Measurements from ENCODE around the gene RGCC. TPM values are rescaled to one million over a fixed set of nuclear protein-coding genes. Genes with fewer than 3 reads are reported as not detected.

The RGCC gene
- total and polyA plus RNA-seq, 7 experiments from 2014 or later: 45.9 to 402 (median 197) TPM

DNA sequence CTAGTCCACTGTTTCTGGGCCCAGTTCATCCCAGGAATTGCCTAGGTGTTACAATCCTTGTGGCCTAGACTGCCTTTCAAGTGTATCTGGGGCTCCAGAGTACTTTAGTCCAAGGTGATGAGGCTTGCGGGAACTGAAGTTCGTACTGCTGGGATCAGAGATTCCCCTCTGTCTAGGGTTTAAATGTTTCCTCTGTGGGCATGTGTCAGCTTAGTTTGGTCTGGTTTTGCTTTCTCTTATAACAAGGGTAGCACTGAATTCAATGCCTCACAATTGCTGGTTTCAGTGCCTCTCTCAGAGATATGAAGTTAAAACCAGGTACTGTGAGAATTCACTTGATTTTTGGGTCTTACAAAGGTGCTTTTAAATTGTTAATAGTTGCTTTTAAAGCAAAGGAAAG lies 30.8 kb downstream of the RGCC start:
- Histone ChIP-seq H3K27me3 (ENCODE audit: control insufficient read depth in 2 of 2, insufficient read depth in 2 of 2, low read length in 2 of 2) (no peaks in the 10 kb centered on the region), H3K27ac (ENCODE audit: low read depth, low read length) (peak overlapping the region; percentile 69), H3K9me3 (ENCODE audit: control insufficient read depth in 2 of 3, low read length in 3 of 3) (no peaks in the 10 kb centered on the region), H3K36me3 (ENCODE audit: control insufficient read depth in 2 of 3, insufficient read depth in 3 of 3, low read length in 3 of 3) (no peaks in the 10 kb centered on the region), H3K4me3 (ENCODE audit: low read length) (peak overlapping the region; percentile 24), H3K4me1 (ENCODE audit: control insufficient read depth in 2 of 2, insufficient read depth in 2 of 2, low read length in 2 of 2) (peaks cover 15 to 40% of the 10 kb centered on the region in 2 donors)
- ATAC-seq: peak; percentile 42
- Mint-ChIP-seq H3K36me3 (peaks cover 9 to 27% (median 24%) of the 10 kb centered on the region in 5 donors), H3K4me3 (peak overlapping the region; percentile 75 to 89 (median 82)), H3K27me3 (no peaks in the 10 kb centered on the region), H3K27ac (peak overlapping the region; percentile 87 to 99 (median 94)), H3K9me3 (peaks cover 7 to 41% (median 16%) of the 10 kb centered on the region in 11 donors), H3K4me1 (peaks cover 28 to 65% (median 61%) of the 10 kb centered on the region in 7 donors)
- CTCF ChIA-PET: interaction anchor here (0.8 to 2.5 kb wide), 3 partner anchors 17 to 38 kb away, joined by 3 to 9 read pairs (median 8); no protein-coding TSS in a partner anchor
- intact Hi-C loops (cut with micrococcal nuclease): loop anchor here in 1 of 2 donors (1.0 kb wide), 2 partner anchors 14 to 23 kb away; no protein-coding TSS in a partner anchor
- POLR2A ChIA-PET: interaction anchor here (0.8 to 16.2 kb wide), 8 partner anchors 9 to 120 kb away, joined by 3 to 284 read pairs (median 4); no protein-coding TSS in a partner anchor
- peak in 5 of 9 donors; percentile 34 to 54 (median 49) for DNase-seq

DNA sequence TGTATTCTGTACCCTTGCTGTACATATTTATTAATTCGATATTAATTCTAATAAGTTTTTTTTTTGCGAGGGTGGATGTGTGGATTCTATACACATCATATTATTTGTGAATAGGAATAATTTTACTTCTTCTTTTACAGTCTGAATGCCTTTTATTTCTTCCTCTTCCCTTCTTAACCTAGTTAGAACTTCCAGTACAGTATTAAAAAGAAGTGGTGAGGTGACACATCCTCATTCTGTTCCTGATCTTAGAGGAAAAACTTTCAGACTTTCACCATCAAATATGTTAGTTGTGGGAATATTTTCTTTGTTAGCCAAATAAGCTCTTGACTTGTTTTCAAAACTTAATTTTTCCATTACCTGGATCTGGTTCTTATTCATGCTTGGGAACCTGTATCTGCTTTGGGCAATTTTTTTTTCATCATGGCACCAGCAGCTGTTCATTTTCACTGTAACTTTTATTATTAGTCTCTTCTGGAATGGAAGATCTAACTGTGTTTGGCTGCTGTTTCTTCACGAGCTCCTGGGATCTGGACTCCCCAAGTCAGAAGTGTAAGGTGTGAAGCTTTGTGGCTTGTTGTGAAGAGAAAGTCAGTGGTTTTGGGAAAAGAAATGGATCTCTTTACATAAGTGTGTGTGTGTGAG lies 33.1 kb downstream of the RGCC start:
- no peaks in the 10 kb centered on the region for H3K9me3 ChIP-seq (ENCODE audit: control insufficient read depth in 2 of 3, low read length in 3 of 3)
- H3K4me3 ChIP-seq (ENCODE audit: low read length): no peak overlapping the region
- ATAC-seq: no peak
- intact Hi-C loops (cut with micrococcal nuclease): no loop called here
- H3K9me3 Mint-ChIP-seq: peaks cover 5 to 19% (median 11%) of the 10 kb centered on the region in 11 donors
- H3K36me3 Mint-ChIP-seq: peaks cover 12 to 24% (median 19%) of the 10 kb centered on the region in 5 donors
- H3K36me3 ChIP-seq (ENCODE audit: control insufficient read depth in 2 of 3, insufficient read depth in 3 of 3, low read length in 3 of 3): no peaks in the 10 kb centered on the region
- ChIA-PET POLR2A (interaction anchor here (0.6 to 16.2 kb wide), 5 partner anchors 11 to 171 kb away, joined by 4 to 284 read pairs (median 22); partner anchors contain the start of gene RGCC), CTCF (interaction anchor here (0.6 to 2.9 kb wide), 3 partner anchors 27 to 352 kb away, joined by 3 to 21 read pairs (median 3); no protein-coding TSS in a partner anchor)
- peaks cover 24 to 63% of the 10 kb centered on the region in 2 donors for H3K4me1 ChIP-seq (ENCODE audit: control insufficient read depth in 2 of 2, insufficient read depth in 2 of 2, low read length in 2 of 2)
- H3K4me3 Mint-ChIP-seq: peak overlapping the region; percentile 9 to 91 (median 47)
- H3K4me1 Mint-ChIP-seq: peaks cover 47 to 89% (median 85%) of the 10 kb centered on the region in 7 donors
- no peak for DNase-seq
- H3K27ac ChIP-seq (ENCODE audit: low read depth, low read length): peak overlapping the region; percentile 20
- no peaks in the 10 kb centered on the region for H3K27me3 Mint-ChIP-seq
- H3K27ac Mint-ChIP-seq: peak overlapping the region; percentile 72 to 100 (median 99)
- H3K27me3 ChIP-seq (ENCODE audit: control insufficient read depth in 2 of 2, insufficient read depth in 2 of 2, low read length in 2 of 2): no peaks in the 10 kb centered on the region

DNA sequence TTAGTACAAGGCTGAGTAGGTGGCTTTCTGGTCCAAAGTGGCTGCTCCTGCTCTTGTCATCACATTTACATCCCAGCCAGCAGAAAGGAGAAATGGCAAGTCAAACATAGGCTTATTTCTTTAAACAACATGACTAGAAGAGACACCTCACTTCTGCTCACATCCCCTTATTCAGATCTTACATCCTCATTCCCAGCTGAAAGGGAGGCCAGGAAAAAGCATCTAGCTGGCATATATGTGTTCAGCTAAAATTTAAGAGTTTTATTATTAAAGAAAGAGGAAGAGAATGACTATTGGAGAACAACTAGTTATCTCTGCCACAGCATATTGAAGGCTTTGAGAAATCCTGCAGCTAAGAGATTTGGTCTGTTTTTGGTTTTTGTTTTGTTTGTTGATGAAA lies 34.1 kb downstream of the RGCC start:
- no peaks in the 10 kb centered on the region for H3K27me3 Mint-ChIP-seq
- peaks cover 2 to 17% (median 9%) of the 10 kb centered on the region in 5 donors for H3K36me3 Mint-ChIP-seq
- no peak for DNase-seq
- Histone ChIP-seq H3K36me3 (ENCODE audit: control insufficient read depth in 2 of 3, insufficient read depth in 3 of 3, low read length in 3 of 3) (no peaks in the 10 kb centered on the region), H3K9me3 (ENCODE audit: control insufficient read depth in 2 of 3, low read length in 3 of 3) (no peaks in the 10 kb centered on the region), H3K4me3 (ENCODE audit: low read length) (no peak overlapping the region), H3K27ac (ENCODE audit: low read depth, low read length) (peak overlapping the region; percentile 76), H3K4me1 (ENCODE audit: control insufficient read depth in 2 of 2, insufficient read depth in 2 of 2, low read length in 2 of 2) (peaks cover 24 to 72% of the 10 kb centered on the region in 2 donors), H3K27me3 (ENCODE audit: control insufficient read depth in 2 of 2, insufficient read depth in 2 of 2, low read length in 2 of 2) (no peaks in the 10 kb centered on the region)
- intact Hi-C loops (cut with micrococcal nuclease): no loop called here
- peaks cover 52 to 97% (median 90%) of the 10 kb centered on the region in 7 donors for H3K4me1 Mint-ChIP-seq
- ATAC-seq: no peak
- CTCF ChIA-PET: interaction anchor here (0.7 to 2.9 kb wide), 6 partner anchors 11 to 1610 kb away, joined by 3 to 21 read pairs (median 4); no protein-coding TSS in a partner anchor
- POLR2A ChIA-PET: interaction anchor here (0.6 to 16.2 kb wide), 7 partner anchors 8 to 364 kb away, joined by 3 to 284 read pairs (median 14); partner anchors contain the start of gene RGCC
- H3K4me3 Mint-ChIP-seq: peak overlapping the region in 8 of 10 donors; percentile 71 to 91 (median 80)
- peak overlapping the region; percentile 96 to 100 (median 99) for H3K27ac Mint-ChIP-seq
- peaks cover 0 to 9% (median 2%) of the 10 kb centered on the region in 11 donors for H3K9me3 Mint-ChIP-seq

DNA sequence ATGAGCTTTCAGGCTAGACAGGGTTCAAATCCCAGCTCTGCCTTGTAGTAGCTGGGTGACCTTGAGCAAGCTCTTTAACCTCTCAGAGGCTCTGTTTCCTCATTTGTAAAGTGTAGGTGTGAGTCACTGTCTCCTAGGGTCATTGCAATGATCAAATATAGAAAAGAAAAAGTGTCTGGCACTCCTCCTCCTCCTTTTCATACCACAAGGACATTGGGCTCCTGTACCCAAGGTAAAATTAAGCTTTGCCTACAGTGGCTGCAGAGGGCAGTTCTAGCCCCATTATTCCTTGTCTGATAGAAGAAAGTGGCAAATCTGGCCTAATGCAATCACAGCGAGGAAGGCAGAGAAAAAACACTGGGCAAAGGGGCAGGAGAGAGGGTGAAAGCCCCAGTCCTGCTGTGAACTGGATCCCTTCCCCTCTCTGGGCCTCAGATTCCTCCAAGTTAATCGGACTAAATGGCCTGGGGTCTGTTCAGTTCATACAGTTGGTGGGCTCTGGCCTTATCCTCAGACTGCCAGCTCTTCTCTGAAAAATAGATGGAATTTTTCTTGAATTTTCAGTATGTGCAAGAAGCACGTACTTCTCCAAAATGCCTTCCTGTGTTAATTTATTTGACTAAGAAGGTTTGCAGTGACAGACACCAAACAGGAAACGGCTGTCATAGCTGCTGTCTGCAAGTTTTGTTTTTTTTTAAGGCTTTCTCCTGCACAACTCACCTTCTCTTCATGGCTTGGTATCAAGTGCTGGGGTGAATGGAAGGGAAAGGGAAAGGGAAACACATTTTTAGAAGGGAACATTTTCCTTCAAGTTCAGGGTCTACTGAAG lies 35.3 kb downstream of the RGCC start:
- DNase-seq: peak in 7 of 9 donors; percentile 59 to 76 (median 71)
- H3K27me3 ChIP-seq (ENCODE audit: control insufficient read depth in 2 of 2, insufficient read depth in 2 of 2, low read length in 2 of 2): no peaks in the 10 kb centered on the region
- H3K36me3 ChIP-seq (ENCODE audit: control insufficient read depth in 2 of 3, insufficient read depth in 3 of 3, low read length in 3 of 3): no peaks in the 10 kb centered on the region
- Mint-ChIP-seq H3K27me3 (no peaks in the 10 kb centered on the region), H3K27ac (peak overlapping the region; percentile 96 to 100 (median 99)), H3K36me3 (peaks cover 0 to 13% (median 8%) of the 10 kb centered on the region in 5 donors), H3K9me3 (peaks cover 0 to 2% (median 0%) of the 10 kb centered on the region in 11 donors), H3K4me1 (peaks cover 56 to 97% (median 90%) of the 10 kb centered on the region in 7 donors), H3K4me3 (peak overlapping the region; percentile 66 to 91 (median 80))
- H3K9me3 ChIP-seq (ENCODE audit: control insufficient read depth in 2 of 3, low read length in 3 of 3): no peaks in the 10 kb centered on the region
- intact Hi-C loops (cut with micrococcal nuclease): loop anchor here (1.0 kb wide), 2 partner anchors 10 to 27 kb away; no protein-coding TSS in a partner anchor
- POLR2A ChIA-PET: interaction anchor here (0.7 to 16.2 kb wide), 9 partner anchors 8 to 230 kb away, joined by 3 to 284 read pairs (median 10); partner anchors contain the start of gene RGCC
- peak overlapping the region; percentile 19 for H3K4me3 ChIP-seq (ENCODE audit: low read length)
- CTCF ChIA-PET: interaction anchor here (0.6 to 2.9 kb wide), 8 partner anchors 10 to 88 kb away, joined by 3 to 21 read pairs (median 4); no protein-coding TSS in a partner anchor
- ATAC-seq: peak; percentile 84
- peaks cover 24 to 78% of the 10 kb centered on the region in 2 donors for H3K4me1 ChIP-seq (ENCODE audit: control insufficient read depth in 2 of 2, insufficient read depth in 2 of 2, low read length in 2 of 2)
- H3K27ac ChIP-seq (ENCODE audit: low read depth, low read length): peak overlapping the region; percentile 76

DNA sequence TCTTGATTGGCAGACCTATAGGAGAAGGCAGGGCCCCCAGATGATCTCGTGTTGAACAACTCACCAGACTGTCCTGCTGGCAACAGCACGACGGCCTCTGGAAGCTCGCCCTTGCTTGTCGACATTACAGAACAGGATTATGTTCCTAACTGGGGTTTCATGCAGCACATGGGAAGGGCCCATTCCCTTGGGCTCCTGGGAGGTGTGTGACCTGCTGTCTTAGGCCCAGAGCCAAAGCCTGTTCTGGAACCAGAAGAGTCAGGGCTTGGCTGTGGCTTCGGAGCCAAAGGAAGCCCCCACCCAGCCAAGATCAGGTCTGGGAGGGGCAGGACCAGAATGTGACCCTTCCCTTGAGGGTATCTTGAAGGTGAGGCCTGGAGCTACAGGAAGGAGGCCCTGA lies 36.9 kb downstream of the RGCC start:
- H3K27ac Mint-ChIP-seq: peak overlapping the region; percentile 96 to 100 (median 99)

More for the DNA sequence above, 36.9 kb downstream of the RGCC start:
- no peaks in the 10 kb centered on the region for H3K27me3 ChIP-seq (ENCODE audit: control insufficient read depth in 2 of 2, insufficient read depth in 2 of 2, low read length in 2 of 2)
- peak overlapping the region in 7 of 10 donors; percentile 28 to 91 (median 77) for H3K4me3 Mint-ChIP-seq
- ATAC-seq (no peak), DNase-seq (no peak)
- H3K27ac ChIP-seq (ENCODE audit: low read depth, low read length): peak overlapping the region; percentile 76
- H3K9me3 Mint-ChIP-seq: peaks cover 0 to 2% (median 0%) of the 10 kb centered on the region in 11 donors
- no peaks in the 10 kb centered on the region for H3K27me3 Mint-ChIP-seq
- H3K4me1 Mint-ChIP-seq: peaks cover 55 to 99% (median 92%) of the 10 kb centered on the region in 7 donors
- peaks cover 3 to 13% (median 10%) of the 10 kb centered on the region in 5 donors for H3K36me3 Mint-ChIP-seq
- intact Hi-C loops (cut with micrococcal nuclease): no loop called here
- H3K4me3 ChIP-seq (ENCODE audit: low read length): no peak overlapping the region
- ChIA-PET CTCF (interaction anchor here (2.5 kb wide), 1 partner anchor 34 kb away, joined by 9 read pairs; no protein-coding TSS in a partner anchor), POLR2A (interaction anchor here (1.3 to 16.2 kb wide), 4 partner anchors 10 to 55 kb away, joined by 5 to 284 read pairs (median 9); no protein-coding TSS in a partner anchor)
- H3K36me3 ChIP-seq (ENCODE audit: control insufficient read depth in 2 of 3, insufficient read depth in 3 of 3, low read length in 3 of 3): no peaks in the 10 kb centered on the region
- peaks cover 24 to 77% of the 10 kb centered on the region in 2 donors for H3K4me1 ChIP-seq (ENCODE audit: control insufficient read depth in 2 of 2, insufficient read depth in 2 of 2, low read length in 2 of 2)
- no peaks in the 10 kb centered on the region for H3K9me3 ChIP-seq (ENCODE audit: control insufficient read depth in 2 of 3, low read length in 3 of 3)

Measured in naive thymus-derived CD4-positive, alpha-beta T cell (primary cell).